ENCODE measurements around the gene SIGLEC8. TPM values are rescaled to one million over a fixed set of nuclear protein-coding genes. Genes with fewer than 3 reads are reported as not detected.

SIGLEC8 gene
- polyA plus RNA-seq, 10 donors = 0.07 to 0.30 (median 0.11) TPM; not detected in 6

DNA sequence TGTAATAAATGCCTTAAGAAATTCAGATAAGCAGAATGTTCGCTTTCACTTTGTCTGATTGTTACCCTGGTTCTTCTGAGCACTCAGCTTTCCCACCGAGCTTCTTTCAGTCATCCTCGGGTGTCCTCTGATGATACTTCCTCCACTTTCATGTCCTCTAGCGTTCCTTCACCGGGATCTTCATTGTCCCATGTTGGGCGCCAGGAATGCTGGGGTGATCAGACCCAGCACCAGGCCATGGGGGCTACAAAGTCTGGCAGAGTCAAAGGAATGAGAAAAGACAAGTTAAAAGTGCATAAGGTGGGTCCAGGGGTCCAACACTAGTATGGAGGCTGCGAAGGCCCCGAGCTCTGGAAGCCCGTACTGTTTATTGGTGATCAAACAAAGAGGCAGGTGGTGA lies 56.1 kb downstream of the SIGLEC8 start:
- DNase-seq = no peak

Other genes starting within 250 kb of the SIGLEC8 start
- gene CD33, start 233.4 kb downstream of the SIGLEC8 start, polyA plus RNA-seq (ENCODE audit: insufficient read length in 10 of 10) = 1 to 10 TPM; 2.1 to 4.5 (median 2.9) TPM
- gene SIGLECL1, start 207.4 kb downstream of the SIGLEC8 start, polyA plus RNA-seq (ENCODE audit: insufficient read length in 10 of 10) = not detected
- gene IGLON5, start 146.8 kb downstream of the SIGLEC8 start, polyA plus RNA-seq (ENCODE audit: insufficient read length in 10 of 10) = under 1 TPM; 0.09 to 0.51 (median 0.18) TPM
- gene VSIG10L, start 116.3 kb downstream of the SIGLEC8 start, polyA plus RNA-seq (ENCODE audit: insufficient read length in 10 of 10) = 1 to 10 TPM in 9 of 10 donors, under 1 TPM in 1; 0.99 to 1.7 (median 1.2) TPM
- gene ETFB, start 92.1 kb downstream of the SIGLEC8 start, polyA plus RNA-seq (ENCODE audit: insufficient read length in 10 of 10) = 10 to 100 TPM; 33.9 to 55.1 (median 42.4) TPM
- 1 to 10 TPM in 4 of 10 donors, under 1 TPM in 6; 0.30 to 1.3 (median 0.95) TPM for gene CLDND2, start 89.5 kb downstream of the SIGLEC8 start, polyA plus RNA-seq (ENCODE audit: insufficient read length in 10 of 10)
- 1 to 10 TPM; 1.2 to 5.1 (median 2.2) TPM for gene NKG7, start 85.8 kb downstream of the SIGLEC8 start, polyA plus RNA-seq (ENCODE audit: insufficient read length in 10 of 10)
- not detected for gene LIM2, start 70.5 kb downstream of the SIGLEC8 start, polyA plus RNA-seq (ENCODE audit: insufficient read length in 10 of 10)
- under 1 TPM in 1 of 10 donors, not detected in 9; 0.19 TPM for gene C19orf84, start 67.9 kb downstream of the SIGLEC8 start, polyA plus RNA-seq (ENCODE audit: insufficient read length in 10 of 10)
- 1 to 10 TPM in 3 of 10 donors, under 1 TPM in 7; 0.35 to 1.5 (median 0.82) TPM for gene SIGLEC10, start 40.8 kb downstream of the SIGLEC8 start, polyA plus RNA-seq (ENCODE audit: insufficient read length in 10 of 10)
- not detected for gene CEACAM18, start 20.1 kb upstream of the SIGLEC8 start, polyA plus RNA-seq (ENCODE audit: insufficient read length in 10 of 10)
- gene SIGLEC12, start 43.3 kb upstream of the SIGLEC8 start, polyA plus RNA-seq (ENCODE audit: insufficient read length in 10 of 10) = under 1 TPM in 6 of 10 donors, not detected in 4; 0.08 to 0.40 (median 0.13) TPM
- gene SIGLEC6, start 73.2 kb upstream of the SIGLEC8 start, polyA plus RNA-seq (ENCODE audit: insufficient read length in 10 of 10) = under 1 TPM in 7 of 10 donors, not detected in 3; 0.11 to 0.46 (median 0.33) TPM
- 10 to 100 TPM in 1 of 10 donors, 1 to 10 TPM in 9; 7.2 to 12.5 (median 8.7) TPM for gene ZNF175, start 112.8 kb upstream of the SIGLEC8 start, polyA plus RNA-seq (ENCODE audit: insufficient read length in 10 of 10)
- under 1 TPM in 6 of 10 donors, not detected in 4; 0.11 to 0.63 (median 0.43) TPM for gene SIGLEC5, start 171.9 kb upstream of the SIGLEC8 start, polyA plus RNA-seq (ENCODE audit: insufficient read length in 10 of 10)
- 1 to 10 TPM; 1.0 to 2.7 (median 1.8) TPM for gene SIGLEC14, start 188.4 kb upstream of the SIGLEC8 start, polyA plus RNA-seq (ENCODE audit: insufficient read length in 10 of 10)
- 10 to 100 TPM in 2 of 10 donors, 1 to 10 TPM in 8; 4.5 to 13.3 (median 6.8) TPM for gene SPACA6, start 234.9 kb upstream of the SIGLEC8 start, polyA plus RNA-seq (ENCODE audit: insufficient read length in 10 of 10)